MM.1S (cell line): ENCODE results near the gene HOXB2.

Experiments used
- DNase-seq: peaks from one replicate; pipeline ENCODE4 v3.0.0-alpha.2; 2015
- H2AFZ ChIP-seq: fragments of 300-600 bp; sonication (generic); 2 replicates; pipeline ENCODE4 v1.6.0; 2016; ENCODE audit warnings: antibody characterized with exemption, low read length
- H3F3A ChIP-seq: fragments of 300-600 bp; sonication (generic); 2 replicates; pipeline ENCODE4 v1.6.1; 2016; ENCODE audit warnings: mild to moderate bottlenecking, antibody characterized with exemption, low read length, moderate library complexity, mixed read lengths; ENCODE audit not compliant: insufficient read depth
- H3K27ac ChIP-seq: fragments of 300-600 bp; sonication (generic); 2 replicates; pipeline ENCODE4 v1.5.1; 2016; ENCODE audit warnings: mild to moderate bottlenecking, low read length
- H3K27me3 ChIP-seq: fragments of 300-600 bp; sonication (generic); replicated peaks from 2 replicates; pipeline ENCODE4 v1.6.0; 2016; ENCODE audit warnings: low read length; ENCODE audit not compliant: insufficient read depth
- H3K36me3 ChIP-seq: fragments of 300-600 bp; sonication (generic); replicated peaks from 2 replicates; pipeline ENCODE4 v1.6.1; 2016; ENCODE audit warnings: mild to moderate bottlenecking, low read length, mixed read lengths; ENCODE audit not compliant: insufficient read depth
- H3K4me1 ChIP-seq: fragments of 300-600 bp; sonication (generic); 2 replicates; pipeline ENCODE4 v1.6.1; 2016; ENCODE audit warnings: low read length, mixed read lengths
- H3K4me2 ChIP-seq: fragments of 300-600 bp; sonication (generic); 2 replicates; pipeline ENCODE4 v1.6.0; 2016; ENCODE audit warnings: low read depth, low read length
- H3K4me3 ChIP-seq: fragments of 300-600 bp; sonication (generic); 2 replicates; pipeline ENCODE4 v1.5.1; 2016; ENCODE audit warnings: low read length, mixed read lengths
- H3K79me2 ChIP-seq: fragments of 300-600 bp; sonication (generic); 2 replicates; pipeline ENCODE4 v1.6.1; 2016; ENCODE audit warnings: mixed run types, low read length, mixed read lengths
- H3K9ac ChIP-seq: fragments of 300-600 bp; sonication (generic); 2 replicates; pipeline ENCODE4 v1.6.1; 2016; ENCODE audit warnings: low read length, mixed read lengths
- H3K9me2 ChIP-seq: fragments of 300-600 bp; sonication (generic); replicated peaks from 2 replicates; pipeline ENCODE4 v1.6.1; 2016; ENCODE audit warnings: mild to moderate bottlenecking, low read length, mixed read lengths; ENCODE audit not compliant: insufficient read depth
- H3K9me3 ChIP-seq: fragments of 300-600 bp; sonication (generic); replicated peaks from 2 replicates; pipeline ENCODE4 v1.6.1; 2016; ENCODE audit warnings: mild to moderate bottlenecking, low read length, mixed read lengths; ENCODE audit not compliant: insufficient read depth
- H4K20me1 ChIP-seq: fragments of 300-600 bp; sonication (generic); 2 replicates; pipeline ENCODE4 v1.6.1; 2016; ENCODE audit warnings: mild to moderate bottlenecking, low read length, moderate library complexity, mixed read lengths; ENCODE audit not compliant: insufficient read depth
- EZH2 ChIP-seq: fragments of 300-600 bp; sonication (generic); optimal IDR thresholded peaks from 2 replicates; pipeline ENCODE3; 2017; ENCODE audit warnings: low read depth, mild to moderate bottlenecking, antibody characterized with exemption, low read length, mixed read lengths
- EZH2phosphoT487 ChIP-seq: fragments of 300-600 bp; sonication (generic); IDR thresholded peaks from 2 replicates; pipeline ENCODE4 v1.6.1; 2018; ENCODE audit warnings: antibody characterized with exemption, low read length
- TF ChIP-seq, protein P1 (sequence below): fragments of 300-600 bp; sonication (generic); IDR thresholded peaks from 2 replicates; pipeline ENCODE4 v1.5.1; 2016; ENCODE audit warnings: antibody characterized with exemption, low read length, mixed read lengths

The HOXB2 gene

DNA sequence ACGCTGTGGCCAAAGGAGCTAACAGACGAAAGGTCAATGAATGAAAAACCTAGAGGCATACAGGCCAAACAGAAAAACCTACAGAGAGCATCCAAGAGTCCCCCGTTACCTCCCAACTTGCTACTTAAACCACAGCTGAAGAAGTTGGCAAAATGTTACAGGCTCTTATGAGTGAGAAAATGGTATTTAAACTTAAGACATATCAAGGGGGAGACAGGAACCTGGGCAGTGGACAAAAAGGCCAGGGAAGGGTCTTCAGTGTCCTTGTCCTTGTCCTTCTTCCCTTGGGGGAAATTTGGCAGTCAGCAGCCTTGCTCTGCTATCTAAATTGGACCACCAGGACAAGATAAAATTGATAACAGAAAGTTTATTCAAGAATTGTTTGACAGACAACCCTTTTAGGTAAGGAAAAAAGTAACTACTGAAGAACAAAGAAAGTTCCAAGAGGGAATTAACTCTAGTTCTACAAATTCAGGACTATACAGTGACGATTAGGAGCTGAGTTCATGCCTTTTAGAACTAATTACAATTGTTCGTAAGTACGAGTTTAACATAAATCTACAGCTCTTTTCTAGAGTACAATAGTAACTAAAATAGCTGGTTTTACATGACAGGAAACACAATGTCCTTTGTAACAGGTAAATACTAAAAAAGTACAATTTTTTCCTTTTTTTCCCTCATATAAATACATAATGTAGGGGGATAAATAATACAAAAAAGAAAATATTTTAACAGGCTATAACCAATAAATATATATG, 3.8 kb upstream of the HOXB2 start:
- H3K4me1 ChIP-seq = no peaks in the 10 kb centered on the region
- no peak for DNase-seq
- no peak overlapping the region for H3K27ac ChIP-seq
- no peaks in the 10 kb centered on the region for H3K9me2 ChIP-seq
- H3K4me3 ChIP-seq = no peak overlapping the region
- H3F3A ChIP-seq = no peaks in the 10 kb centered on the region
- H3K4me2 ChIP-seq = no peak overlapping the region
- H3K9me3 ChIP-seq = no peaks in the 10 kb centered on the region
- H2AFZ ChIP-seq = no peak overlapping the region
- no peaks in the 10 kb centered on the region; the same call in 1 of the 2 replicates for H3K27me3 ChIP-seq
- no peak overlapping the region for H3K9ac ChIP-seq
- TF ChIP-seq, protein P1, sequence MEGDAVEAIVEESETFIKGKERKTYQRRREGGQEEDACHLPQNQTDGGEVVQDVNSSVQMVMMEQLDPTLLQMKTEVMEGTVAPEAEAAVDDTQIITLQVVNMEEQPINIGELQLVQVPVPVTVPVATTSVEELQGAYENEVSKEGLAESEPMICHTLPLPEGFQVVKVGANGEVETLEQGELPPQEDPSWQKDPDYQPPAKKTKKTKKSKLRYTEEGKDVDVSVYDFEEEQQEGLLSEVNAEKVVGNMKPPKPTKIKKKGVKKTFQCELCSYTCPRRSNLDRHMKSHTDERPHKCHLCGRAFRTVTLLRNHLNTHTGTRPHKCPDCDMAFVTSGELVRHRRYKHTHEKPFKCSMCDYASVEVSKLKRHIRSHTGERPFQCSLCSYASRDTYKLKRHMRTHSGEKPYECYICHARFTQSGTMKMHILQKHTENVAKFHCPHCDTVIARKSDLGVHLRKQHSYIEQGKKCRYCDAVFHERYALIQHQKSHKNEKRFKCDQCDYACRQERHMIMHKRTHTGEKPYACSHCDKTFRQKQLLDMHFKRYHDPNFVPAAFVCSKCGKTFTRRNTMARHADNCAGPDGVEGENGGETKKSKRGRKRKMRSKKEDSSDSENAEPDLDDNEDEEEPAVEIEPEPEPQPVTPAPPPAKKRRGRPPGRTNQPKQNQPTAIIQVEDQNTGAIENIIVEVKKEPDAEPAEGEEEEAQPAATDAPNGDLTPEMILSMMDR = no peak
- TF ChIP-seq EZH2phosphoT487 = no peak
- TF ChIP-seq EZH2 = no peak
- H4K20me1 ChIP-seq = no peaks in the 10 kb centered on the region
- H3K79me2 ChIP-seq = no peaks in the 10 kb centered on the region
- H3K36me3 ChIP-seq = no peaks in the 10 kb centered on the region

GRCh38 chr17:48547808-48548522, 3.1 kb upstream of the HOXB2 start:
- Histone ChIP-seq H3K27me3 (peaks cover 3% of the 10 kb centered on the region), H3K4me3 (no peak overlapping the region), H3K4me2 (no peak overlapping the region), H2AFZ (no peak overlapping the region), H3K9me3 (no peaks in the 10 kb centered on the region), H4K20me1 (no peaks in the 10 kb centered on the region), H3K79me2 (no peaks in the 10 kb centered on the region), H3K9me2 (no peaks in the 10 kb centered on the region), H3K27ac (no peak overlapping the region), H3K9ac (no peak overlapping the region), H3F3A (no peaks in the 10 kb centered on the region), H3K36me3 (no peaks in the 10 kb centered on the region), H3K4me1 (peaks cover 2% of the 10 kb centered on the region; the same call in 1 of the 2 replicates)
- no peak for DNase-seq
- TF ChIP-seq, protein P1 = no peak
- TF ChIP-seq EZH2 (no peak), EZH2phosphoT487 (no peak)

DNA sequence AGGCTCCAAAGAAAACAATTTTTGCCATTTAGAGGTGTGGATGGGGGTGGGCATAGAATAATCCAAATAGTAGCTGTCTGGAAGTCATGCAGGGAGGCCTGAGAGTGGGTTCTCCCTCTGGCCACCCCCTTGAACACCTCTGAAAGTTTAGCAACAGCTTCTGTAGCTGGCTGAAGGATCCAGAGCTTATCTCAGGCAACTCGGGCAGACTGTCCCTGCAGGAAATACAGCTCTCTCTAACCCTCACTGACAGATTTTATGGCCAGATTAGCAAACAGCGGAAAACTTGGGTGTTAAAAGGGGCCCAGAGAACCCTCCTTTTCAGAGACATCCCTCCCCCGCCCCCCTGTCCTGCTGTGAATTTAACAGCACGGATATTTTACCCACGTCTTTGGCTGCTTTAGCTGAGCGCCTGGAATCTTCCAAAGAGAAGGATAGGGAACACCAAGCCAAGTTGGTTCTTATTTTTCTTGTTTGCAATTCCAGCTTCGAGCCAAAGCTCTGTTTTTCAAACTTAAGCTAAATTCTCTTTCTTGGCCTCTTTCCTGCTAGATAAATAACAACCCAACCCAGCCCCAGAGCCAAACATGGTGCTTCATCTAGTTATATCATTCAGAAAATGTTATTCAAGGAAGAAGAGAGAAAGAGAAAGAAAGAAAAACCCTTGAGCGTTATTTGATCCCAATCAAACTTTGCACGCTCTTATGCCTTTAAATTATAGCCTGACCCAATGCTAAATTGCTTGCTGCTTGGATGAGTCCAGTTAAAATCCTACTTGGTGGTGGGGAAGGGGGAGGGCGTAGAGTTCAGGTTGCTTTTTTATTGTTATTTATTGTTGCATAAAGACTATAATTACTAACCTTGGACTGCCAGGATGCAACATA, 2.3 kb upstream of the HOXB2 start:
- Histone ChIP-seq H3K4me1 (peaks cover 5% of the 10 kb centered on the region; the same call in 1 of the 2 replicates), H3K4me2 (no peak overlapping the region), H3F3A (no peaks in the 10 kb centered on the region), H3K27ac (no peak overlapping the region), H2AFZ (no peak overlapping the region), H3K27me3 (peaks cover 11% of the 10 kb centered on the region), H4K20me1 (no peaks in the 10 kb centered on the region), H3K4me3 (no peak overlapping the region), H3K9me3 (no peaks in the 10 kb centered on the region), H3K79me2 (no peaks in the 10 kb centered on the region), H3K36me3 (no peaks in the 10 kb centered on the region), H3K9me2 (no peaks in the 10 kb centered on the region), H3K9ac (no peak overlapping the region)
- TF ChIP-seq, protein P1 = no peak
- TF ChIP-seq EZH2 (no peak), EZH2phosphoT487 (no peak)
- no peak for DNase-seq
